Suppressor macrophage treated with lipopolysaccharide for 4 hours (primary cell): ENCODE measurements around the gene AZIN2.
"Not testable (repeated sequence)": the region's sequence is repeated elsewhere in the genome, so short reads cannot be mapped to it uniquely, and the experiment has no call there.

Experiments
- DNase-seq: peaks from one replicate; pipeline ENCODE4 v3.0.0-alpha.2; 2020

Gene AZIN2

DNA sequence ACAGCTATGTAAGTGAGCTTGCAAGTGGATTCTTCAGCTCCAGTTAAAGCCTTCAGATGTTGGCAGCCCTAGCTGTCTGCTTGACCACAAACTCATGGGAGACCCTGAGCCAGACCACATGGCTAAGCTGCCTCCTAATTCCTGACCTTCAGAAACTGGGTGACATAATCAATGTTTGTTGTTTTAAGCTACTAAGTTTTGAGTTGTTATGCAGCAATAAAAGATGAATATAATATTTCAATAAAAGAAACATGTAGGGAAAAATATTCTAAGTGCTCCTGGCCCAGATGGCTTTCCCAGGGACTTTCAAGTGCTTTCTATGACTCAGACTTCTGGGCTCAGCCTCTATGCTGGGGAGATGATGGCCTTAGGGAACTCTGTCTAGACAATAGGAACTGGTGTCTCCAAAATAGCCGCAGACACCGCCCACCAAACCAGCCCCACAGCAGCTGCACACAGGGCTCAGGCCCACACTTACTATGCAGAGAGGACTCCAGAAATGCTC, 20.3 kb upstream of the AZIN2 start:
- peak; percentile 70 for DNase-seq

DNA sequence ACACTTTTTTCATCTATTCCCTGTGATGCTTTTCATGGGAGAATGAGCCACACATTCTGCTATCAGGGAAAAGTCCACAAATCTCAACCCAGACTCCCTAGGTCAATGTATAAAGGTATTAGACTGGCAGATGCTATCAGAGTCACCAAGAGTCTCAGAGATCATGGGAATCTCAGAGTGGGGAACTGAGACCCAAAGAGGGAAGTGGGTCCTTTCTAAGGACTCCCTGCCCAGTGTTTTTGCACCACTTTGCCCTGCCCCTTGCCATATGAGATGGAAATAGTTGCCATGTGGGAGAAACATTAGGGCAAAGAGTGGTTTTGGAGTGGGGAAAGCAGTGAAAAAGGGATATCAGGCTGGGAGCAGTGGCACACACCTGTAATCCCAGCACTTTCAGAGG, 19.1 kb upstream of the AZIN2 start:
- peak; percentile 57 for DNase-seq

DNA sequence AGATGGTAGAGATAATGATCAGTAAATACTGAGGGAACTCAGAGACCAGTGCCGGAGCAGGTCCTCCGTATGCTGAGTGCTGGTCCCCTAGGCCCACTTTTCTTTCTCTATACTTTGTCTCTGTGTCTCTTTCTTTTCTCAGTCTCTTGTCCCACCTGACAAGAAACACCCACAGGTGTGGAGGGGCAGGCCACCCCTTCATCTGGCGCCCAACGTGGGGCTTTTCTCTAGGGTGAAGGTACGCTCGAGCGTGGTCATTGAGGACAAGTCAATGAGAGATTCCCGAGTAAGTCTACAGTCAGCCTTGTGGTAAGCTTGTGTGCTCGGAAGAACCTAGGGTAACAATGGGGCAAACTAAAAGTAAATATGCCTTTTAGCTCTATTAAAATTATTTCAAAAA, 16.7 kb upstream of the AZIN2 start:
- not testable (repeated sequence) for DNase-seq

DNA sequence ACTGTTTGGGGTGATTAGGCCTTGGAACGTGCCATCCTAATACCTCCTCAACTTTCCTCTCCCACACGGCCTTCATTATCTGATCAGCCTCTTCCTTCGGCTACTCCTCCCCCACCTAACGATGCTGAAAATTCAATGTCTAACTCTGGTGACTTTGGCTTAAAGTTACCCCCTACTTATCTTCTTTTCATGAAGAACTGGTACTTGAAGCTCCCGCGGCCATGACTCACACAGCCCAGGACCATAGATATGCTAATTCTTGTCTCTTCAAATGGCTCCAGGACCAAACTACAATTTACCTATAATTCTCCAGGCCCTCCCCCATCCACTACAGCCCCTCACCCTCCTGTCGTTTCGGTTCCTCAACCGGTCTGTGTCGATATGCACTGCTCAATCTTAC, 15.7 kb upstream of the AZIN2 start:
- no peak for DNase-seq

DNA sequence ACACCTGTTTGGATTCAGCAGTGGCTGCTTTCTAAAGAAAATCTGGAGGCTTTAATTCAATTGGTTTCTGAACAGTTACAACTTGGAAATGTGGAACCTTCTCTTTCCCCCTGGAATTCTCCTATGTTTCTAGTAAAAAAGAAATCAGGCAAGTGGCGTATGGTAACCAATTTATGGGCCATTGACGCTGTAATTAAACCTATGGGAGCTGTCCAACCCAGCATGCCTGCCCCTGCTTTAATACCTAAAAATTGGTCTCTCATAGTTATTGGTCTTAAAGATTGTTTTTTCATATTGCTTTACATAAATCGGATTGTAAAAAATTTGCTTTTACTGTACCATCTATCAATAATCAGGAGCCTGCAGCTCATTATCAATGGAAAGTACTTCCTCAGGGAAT, 14.5 kb upstream of the AZIN2 start:
- DNase-seq, result not testable (repeated sequence)

DNA sequence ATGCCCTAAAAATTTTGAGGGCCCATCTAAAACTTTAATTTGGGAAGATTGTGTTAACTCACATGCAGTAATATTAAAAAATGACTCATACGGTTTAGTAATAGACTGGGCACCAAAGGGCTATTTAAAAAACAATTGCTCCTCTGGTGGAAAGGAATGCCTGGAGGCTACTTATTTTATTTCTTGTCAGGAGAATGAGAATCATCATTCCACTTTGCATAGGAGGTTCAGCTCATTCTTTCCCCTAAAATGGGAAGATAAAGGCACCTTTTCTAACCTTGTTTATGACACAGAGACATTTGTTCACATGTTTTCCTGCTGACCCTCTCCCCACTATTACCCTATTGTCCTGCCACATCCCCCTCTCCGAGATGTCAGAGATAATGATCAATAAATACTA, 12.8 kb upstream of the AZIN2 start:
- not testable (repeated sequence) for DNase-seq

DNA sequence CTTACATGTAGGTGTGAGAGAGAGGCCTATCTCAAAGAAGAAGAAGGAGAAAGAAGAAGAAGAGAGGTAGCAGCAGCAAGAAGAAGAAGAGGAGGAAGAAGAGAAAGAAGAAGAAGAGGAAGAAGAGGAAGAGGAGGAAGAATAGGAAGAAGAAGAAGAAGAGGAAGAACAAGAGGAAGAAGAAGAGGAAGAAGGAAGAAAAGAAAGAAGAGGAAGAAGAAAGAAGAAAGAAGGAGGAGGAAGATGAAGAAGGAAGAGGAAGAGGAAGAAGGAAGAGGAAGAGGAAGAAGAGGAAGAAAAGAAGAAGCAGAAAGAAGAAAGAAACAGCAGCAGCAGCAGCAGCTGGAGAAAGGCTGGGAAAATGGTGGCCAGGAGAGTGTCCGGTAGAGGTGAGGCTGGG, 10.3 kb upstream of the AZIN2 start:
- no peak for DNase-seq

DNA sequence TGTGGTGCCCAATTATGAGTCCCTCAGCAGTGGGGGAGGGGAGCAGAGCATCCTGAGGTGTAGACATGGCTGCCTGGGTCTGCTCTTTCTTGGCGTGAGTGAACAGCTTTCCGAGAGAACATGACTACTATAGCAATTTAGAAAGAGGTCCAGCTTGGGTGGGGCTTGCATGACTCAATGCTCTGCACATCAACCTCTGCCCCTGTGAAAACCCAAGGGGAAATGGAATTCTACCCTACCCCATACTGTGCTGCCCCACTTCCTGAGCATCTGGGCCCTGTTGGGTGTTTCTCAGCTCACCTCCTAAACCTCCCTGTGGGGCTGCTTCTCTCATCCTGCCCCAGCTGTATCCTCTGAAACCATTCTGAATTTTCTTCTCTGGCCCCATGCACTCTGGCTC, 8.2 kb upstream of the AZIN2 start:
- DNase-seq, result no peak

DNA sequence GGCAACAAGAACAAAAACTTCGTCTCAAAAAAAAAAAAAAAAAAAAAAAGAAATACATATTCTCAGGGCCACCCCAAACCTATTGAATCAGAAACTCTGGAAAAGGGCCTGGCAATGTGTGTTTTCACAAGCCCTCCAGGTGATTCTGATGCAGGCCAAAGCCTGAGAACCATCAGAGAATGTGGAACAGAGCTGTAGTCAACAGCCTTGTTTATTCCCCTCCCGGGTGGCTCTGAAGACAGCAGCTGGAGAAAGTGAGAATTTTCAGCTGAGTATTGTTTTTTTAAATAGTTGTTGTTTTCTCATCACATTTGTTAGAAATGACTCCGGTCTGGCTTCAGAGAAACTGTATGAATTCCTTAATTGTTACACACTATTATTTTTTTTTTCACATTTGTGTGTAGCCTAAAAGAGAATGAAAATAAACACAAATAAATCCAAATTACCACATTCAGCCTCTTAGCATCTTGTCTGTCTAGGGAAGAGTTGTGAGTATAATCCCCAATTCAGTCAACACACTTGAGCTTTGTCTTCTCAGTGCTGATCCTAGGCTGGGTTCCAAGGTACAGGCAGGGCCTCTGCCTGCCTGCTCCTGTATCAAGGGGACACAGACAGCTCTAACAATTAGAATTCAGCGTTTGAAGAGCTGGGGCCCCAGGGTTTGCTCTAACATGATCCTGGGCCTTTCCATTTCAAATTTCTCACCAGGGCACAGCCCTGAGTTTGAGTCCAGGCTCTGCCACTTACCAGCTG, 6.6 kb upstream of the AZIN2 start:
- no peak for DNase-seq

DNA sequence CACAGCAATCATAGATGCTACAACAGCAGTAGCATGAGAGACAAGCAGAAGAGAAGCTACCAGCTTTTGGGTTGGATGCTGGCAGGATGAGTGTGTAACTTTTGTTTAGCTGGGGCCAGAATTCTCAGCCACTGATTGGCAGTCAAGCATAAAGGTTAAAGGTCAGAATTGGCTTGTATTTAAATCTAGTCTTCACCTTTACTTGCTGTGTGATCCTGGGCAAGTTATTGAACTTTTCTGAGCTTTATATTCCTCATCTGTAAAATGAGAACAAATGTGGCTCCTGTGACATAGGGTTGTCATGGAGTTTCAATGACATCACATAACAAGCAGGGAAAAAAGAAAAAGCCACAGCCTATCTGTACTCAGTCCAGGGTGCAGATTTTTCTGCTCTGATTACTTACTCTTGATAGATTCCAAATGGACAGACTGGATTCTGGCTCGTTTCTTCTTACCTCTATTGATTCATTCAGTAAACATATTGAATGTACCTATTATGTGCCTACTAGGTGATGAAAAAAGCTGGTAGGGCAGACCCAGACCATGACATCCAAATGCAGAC, 2.8 kb upstream of the AZIN2 start:
- DNase-seq, result no peak

DNA sequence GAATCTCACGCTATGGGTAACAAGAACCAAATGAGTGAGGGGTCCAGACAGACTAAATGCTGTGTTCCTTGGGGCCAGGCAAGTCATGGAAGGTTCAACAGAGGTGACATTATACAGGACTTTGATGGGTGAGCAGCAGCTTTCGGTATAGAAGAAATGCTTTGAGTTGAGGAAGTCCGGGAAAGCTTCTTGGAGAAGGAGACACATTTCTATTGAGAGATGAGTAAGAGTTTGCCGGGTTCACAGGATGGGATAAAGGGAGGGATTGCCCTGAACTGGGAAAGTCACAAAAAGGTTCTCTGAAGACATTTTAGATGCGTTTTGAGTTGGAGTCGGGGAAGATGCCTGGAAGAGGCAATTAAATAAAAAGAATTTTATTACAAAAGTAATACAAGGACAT, 580 bp upstream of the AZIN2 start:
- DNase-seq, result no peak

DNA sequence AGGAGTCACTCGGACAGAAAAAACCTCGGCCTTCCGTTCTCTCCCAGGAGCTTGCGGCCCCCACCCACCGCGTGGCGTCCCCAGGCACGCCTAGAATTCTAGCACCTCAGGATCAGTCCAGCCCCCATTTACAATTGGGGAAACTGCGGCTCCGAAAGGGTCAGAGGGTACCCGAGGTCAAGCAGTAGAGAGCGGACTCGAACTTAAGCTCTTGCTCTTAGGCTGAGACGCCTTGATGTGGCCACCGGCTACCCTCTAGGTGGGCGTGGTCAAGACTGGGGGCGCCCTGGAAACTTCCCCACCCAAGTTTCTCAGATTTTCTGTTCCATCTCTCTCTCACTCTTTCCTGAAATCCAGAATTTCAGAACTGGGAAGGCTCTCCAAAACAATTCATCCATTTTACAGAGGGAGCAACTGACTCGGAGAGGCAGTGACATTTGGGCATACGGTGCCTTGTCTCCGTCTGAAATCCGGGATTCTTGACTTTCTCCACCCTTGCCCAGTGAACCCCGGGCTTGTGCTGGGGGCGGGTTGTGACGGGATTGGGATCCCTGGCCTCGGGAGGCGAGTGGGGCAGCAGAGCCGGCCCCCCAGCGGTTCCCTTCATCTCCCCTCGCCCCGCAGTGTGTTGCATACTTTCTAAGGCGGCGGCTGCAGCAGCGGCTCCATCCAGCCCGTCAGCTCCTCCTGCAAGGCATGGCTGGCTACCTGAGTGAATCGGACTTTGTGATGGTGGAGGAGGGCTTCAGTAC, 777 bp downstream of the AZIN2 start:
- DNase-seq, result peak; percentile 23

DNA sequence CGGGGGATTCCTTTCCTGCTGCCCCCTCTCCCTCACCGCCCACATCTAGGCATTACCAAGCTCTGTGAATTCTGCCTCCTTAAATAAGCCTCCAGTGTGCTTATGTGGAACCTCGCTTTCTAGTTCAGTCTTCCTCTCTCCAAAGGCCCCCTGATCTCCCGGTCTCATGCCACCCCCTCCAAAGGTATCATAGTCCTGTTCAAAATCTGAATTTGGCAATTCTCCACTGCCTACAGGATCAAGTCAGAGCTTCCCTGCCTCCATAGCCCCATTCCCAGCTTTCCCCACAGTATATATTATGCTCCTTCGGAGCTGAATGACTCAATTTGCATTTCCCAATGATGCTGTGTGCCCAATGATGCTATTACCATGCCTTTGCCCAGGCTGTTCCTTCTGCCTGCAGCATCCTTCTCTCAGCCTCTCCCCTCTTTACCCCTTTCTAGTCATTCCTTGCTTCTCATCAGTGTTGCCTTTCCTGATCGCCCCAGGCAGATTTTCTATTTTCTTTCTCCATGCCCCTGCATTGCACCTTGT, 1.7 kb downstream of the AZIN2 start:
- no peak for DNase-seq

DNA sequence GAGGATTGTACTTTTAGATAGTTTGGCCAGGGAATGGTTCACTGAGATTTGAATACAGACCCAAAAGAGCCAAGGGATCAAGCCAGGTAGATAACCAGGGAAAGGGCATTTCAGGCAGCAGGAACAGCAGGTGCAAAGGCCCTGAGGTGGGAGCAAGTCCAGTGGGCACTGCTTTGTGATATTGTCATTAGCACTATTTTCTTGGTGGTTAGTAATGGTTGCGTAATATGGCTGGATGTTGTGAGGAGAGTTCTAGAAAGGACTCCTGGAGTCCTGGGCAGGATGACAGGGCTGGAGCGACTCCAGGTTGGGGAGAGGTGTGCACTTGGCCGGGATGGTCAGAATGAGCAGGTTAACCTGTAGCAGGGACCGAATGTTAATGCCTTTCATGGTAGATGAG, 4.4 kb downstream of the AZIN2 start:
- no peak for DNase-seq

DNA sequence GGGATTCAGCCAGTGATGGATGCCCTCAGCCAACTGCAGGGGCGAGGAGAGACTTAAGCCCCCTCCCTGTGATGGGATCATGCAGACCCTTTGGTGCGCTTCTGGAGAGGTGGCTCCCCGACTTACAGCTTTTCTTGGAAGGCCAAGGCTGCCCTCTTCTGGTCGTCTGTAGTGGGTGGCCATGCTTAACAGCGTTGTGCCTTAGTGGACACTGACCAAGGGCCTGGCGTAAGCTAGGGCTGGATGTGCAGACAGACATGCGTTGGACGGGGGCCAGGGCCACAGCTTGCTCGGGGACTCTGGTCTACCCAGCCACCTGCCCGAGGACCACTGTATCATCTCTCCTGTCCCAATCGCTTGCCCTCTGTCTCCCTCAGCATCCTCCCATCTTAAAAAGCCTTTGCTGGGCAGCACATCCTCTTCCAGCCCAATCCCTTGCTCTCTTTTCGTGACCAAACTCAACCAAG, 5.5 kb downstream of the AZIN2 start:
- DNase-seq, result peak; percentile 77

DNA sequence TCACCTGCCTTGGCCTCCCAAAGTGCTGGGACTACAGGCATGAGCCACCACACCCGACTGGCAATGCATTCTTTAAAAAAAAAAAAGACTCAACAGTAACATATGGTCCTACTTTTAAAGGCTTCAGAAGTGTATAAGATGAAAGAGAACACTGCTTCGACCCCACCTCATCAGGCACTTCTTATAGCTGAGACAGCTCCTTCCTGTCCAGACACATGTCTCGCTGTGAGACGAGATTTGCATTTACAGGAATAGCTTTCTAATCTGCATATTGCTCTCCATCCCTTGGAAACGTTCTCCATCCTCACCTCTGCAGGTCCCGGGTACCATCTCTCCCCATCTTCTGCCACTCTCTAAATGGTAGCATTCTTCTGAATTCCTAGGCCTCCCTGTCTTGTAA, 6.7 kb downstream of the AZIN2 start:
- DNase-seq, result no peak

DNA sequence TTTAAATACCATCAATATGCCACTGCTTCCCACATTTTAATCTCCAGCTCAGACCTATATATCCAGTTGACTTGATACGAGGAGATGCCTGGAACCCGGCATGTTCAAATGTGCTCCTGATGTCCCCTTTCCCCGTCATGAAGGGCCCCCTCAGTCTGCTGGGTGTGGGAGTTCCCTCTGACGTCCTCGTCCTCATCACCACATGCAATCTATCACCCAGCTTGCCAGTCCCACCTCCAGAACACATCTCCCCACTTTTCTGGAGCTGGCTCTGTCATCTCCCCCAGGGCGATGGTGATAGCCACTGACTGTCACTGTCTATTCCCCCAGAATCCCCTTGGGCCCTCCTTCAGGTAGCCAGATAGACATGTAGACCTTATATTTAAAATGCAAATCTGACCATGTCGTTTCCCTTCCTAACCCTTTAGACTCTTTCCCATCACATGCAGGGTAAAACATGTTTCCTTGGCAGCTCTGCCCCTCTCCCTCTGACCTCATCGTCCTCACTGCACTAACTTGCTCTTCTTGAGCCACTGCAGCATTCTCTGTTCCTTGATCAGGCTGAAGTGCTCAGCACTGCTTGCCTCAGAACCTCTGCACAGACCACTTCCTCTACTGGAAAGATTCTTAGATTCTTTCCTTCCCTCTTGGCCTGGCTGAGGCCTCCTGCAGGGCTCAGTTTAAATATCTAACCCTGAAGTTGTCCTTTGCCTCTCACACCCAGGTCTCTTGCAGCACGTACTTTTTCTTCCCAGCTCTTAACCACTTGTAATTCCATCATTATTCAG, 7.4 kb downstream of the AZIN2 start:
- peak; percentile 50 for DNase-seq

DNA sequence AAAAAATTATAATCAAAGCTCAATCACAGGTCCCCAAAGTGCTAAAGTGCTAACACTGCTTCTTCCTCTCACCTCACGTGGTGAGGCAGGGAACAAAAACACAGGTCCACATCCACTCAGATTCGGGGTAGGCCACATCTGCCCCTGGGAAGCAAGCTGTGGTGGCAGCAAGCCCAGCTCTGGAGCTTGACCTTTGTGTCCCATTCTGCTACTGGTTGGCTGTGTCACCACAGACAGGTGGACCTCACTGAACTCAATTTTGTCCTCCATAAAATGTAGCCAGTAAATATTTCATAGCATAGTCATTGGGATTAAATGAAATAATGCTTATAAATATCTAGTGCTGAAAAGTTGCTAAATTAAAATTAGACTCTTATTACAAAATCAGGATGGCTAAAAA, 8.5 kb downstream of the AZIN2 start:
- no peak for DNase-seq

DNA sequence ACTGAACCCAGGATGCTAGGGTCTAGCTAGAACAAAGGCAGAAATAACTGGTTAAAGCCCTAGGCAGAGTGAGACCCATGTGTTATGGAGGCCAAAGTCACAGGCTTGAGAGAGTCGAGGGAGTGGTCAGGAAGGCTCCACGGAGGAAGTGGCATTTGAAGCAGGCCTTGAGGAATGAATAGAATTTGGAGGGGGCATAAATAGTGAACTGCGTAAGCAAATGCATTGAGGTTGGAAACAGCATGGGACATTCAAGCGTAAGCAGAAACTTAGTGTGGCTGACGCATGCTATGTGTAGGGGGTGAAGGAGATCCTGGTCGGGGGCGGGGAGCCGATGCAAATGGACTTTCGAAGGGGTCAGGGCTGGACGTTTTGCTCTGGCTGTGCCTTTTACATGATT, 11.5 kb downstream of the AZIN2 start:
- DNase-seq, result no peak

DNA sequence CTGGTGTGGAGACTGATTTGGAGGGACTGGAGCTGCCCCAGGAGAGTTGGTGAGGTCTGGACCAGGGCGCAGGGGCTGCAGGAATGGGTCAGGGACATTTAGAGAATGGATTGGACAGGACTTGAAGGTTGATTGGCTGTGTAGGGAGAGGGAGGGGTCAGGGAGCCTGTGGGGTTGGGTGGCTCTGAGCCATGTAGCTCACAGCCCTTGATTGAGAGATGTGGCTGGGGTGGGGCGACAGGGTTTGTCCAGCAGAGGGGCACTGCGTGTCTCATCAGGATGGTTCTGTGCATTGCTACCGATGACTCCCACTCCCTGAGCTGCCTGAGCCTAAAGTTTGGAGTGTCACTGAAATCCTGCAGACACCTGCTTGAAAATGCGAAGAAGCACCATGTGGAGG, 12.1 kb downstream of the AZIN2 start:
- DNase-seq, result no peak

DNA sequence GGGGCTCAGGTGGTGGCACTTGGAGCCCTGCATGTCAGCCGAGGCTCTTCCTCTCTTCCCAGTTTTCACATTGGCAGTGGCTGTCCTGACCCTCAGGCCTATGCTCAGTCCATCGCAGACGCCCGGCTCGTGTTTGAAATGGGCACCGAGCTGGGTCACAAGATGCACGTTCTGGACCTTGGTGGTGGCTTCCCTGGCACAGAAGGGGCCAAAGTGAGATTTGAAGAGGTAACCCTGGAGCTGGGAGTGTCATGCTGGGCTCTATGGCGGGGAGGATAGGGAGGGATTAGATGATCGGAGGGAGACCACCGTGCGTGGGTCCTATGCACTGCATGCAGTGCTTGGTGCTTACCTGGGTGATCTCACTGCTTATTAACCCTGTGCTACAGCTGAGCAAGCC, 13.5 kb downstream of the AZIN2 start:
- DNase-seq, result no peak

DNA sequence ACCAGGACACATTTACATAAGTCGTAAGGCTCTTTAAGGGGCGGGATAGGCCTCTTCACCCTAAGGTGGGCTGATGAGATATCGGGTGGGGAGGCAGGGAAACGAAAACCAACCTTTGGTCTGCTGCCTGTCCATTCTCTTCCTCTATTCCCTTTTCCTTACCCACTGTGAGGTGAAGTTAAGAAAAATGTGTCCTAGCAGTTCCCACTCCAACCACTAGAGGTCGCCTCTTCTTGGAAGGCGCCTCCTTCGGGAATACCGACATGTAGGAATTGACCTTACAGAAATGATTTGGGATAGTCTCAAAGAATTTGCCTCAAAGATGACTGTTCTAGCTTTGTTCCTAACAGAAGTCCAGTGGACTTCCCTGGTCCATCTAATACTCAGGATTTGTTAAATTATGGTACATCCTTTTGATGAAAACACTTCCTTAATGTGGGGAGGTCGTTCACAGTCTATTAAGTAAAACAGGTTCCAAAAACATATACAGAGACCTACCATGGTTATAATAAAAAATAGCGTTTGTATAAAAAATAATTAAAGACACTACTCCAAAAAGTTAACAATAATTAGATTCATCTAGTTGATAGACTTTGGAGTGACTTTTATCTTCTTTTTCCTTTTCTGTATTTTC, 14.1 kb downstream of the AZIN2 start:
- peak; percentile 68 for DNase-seq
